IMR-90 (cell line): ENCODE measurements around the gene IL23R. TPM values are rescaled to one million over a fixed set of nuclear protein-coding genes. Genes with fewer than 3 reads are reported as not detected.

Experiments
- ATAC-seq: fragments of 200-7000 bp; cut with Tn5 transposase; 2 replicates; pipeline ENCODE4 v1.9.1; 2020; ENCODE audit warnings: low read depth, mild to moderate bottlenecking, moderate library complexity
- BruUV-seq: library from RNA; stranded (reverse); fragments of 400-500 nt; replicated peaks from 2 replicates; lab custom pipeline; 2021; lab: Mats Ljungman, UMichigan
- CTCF ChIA-PET: fragments of 300-600 bp; formaldehyde crosslinking; extraction: SDS; loops from one replicate; lab custom pipeline; 2021; ENCODE audit warnings: antibody characterized with exemption; lab: Yijun Ruan, JAX
- POLR2A ChIA-PET: fragments of 300-600 bp; sonication (Branson Sonifier 250); formaldehyde crosslinking; loops from one replicate; lab custom pipeline; 2022; ENCODE audit warnings: antibody characterized with exemption; ENCODE audit not compliant: unreplicated experiment; lab: Charles Lee
- DNase-seq: peaks from one replicate; pipeline ENCODE4 v3.0.0; 2013
- H2AFZ ChIP-seq: replicated peaks from 2 replicates; pipeline ENCODE3; 2013; ENCODE audit warnings: low read length, mild to moderate bottlenecking; ENCODE audit not compliant: poor library complexity
- H2AK5ac ChIP-seq: 2 replicates; pipeline ENCODE4 v1.6.1; 2013; ENCODE audit warnings: low read depth, low read length, inconsistent platforms
- H2AK9ac ChIP-seq: replicated peaks from 2 replicates; pipeline ENCODE3; 2013; ENCODE audit warnings: mild to moderate bottlenecking, low read depth, low read length, moderate library complexity; ENCODE audit not compliant: poor library complexity
- H2BK120ac ChIP-seq: 2 replicates; pipeline ENCODE4 v1.6.1; 2013; ENCODE audit warnings: low read depth, low read length, inconsistent platforms
- H2BK15ac ChIP-seq: 3 replicates; pipeline ENCODE4 v1.6.1; 2013; ENCODE audit warnings: low read depth, low read length, inconsistent platforms
- H2BK20ac ChIP-seq: 2 replicates; pipeline ENCODE4 v1.6.1; 2013; ENCODE audit warnings: low read depth, mild to moderate bottlenecking, inconsistent platforms, low read length, moderate library complexity
- H2BK5ac ChIP-seq: 2 replicates; pipeline ENCODE4 v1.6.1; 2013; ENCODE audit warnings: mild to moderate bottlenecking, low read depth, low read length, inconsistent platforms; ENCODE audit not compliant: poor library complexity, severe bottlenecking
- H3K14ac ChIP-seq: replicated peaks from 2 replicates; pipeline ENCODE4 v1.6.1; 2013; ENCODE audit warnings: low read depth, low read length, inconsistent platforms
- H3K18ac ChIP-seq: 2 replicates; pipeline ENCODE4 v1.6.1; 2013; ENCODE audit warnings: low read depth, low read length, control low read depth
- H3K23ac ChIP-seq: 2 replicates; pipeline ENCODE4 v1.6.1; 2013; ENCODE audit warnings: low read depth, low read length, inconsistent platforms
- H3K27ac ChIP-seq: 2 replicates; pipeline ENCODE4 v1.5.1; 2013; ENCODE audit warnings: mild to moderate bottlenecking, control low read depth, low read length; ENCODE audit not compliant: insufficient read depth
- H3K27me3 ChIP-seq: 2 replicates; pipeline ENCODE4 v1.6.1; 2013; ENCODE audit warnings: low read length; ENCODE audit not compliant: control insufficient read depth, insufficient read depth
- H3K36me3 ChIP-seq: 2 replicates; pipeline ENCODE4 v1.6.1; 2013; ENCODE audit warnings: low read length, mixed read lengths; ENCODE audit not compliant: control insufficient read depth, insufficient read depth
- H3K4ac ChIP-seq: 2 replicates; pipeline ENCODE4 v1.6.1; 2013; ENCODE audit warnings: low read depth, low read length, inconsistent platforms
- H3K4me1 ChIP-seq: 2 replicates; pipeline ENCODE4 v1.6.1; 2013; ENCODE audit warnings: low read length, mixed read lengths; ENCODE audit not compliant: control insufficient read depth, insufficient read depth
- H3K4me2 ChIP-seq: 2 replicates; pipeline ENCODE4 v1.6.1; 2013; ENCODE audit warnings: low read depth, mild to moderate bottlenecking, control low read depth, low read length, moderate library complexity
- H3K4me3 ChIP-seq: 2 replicates; pipeline ENCODE4 v1.5.1; 2013; ENCODE audit warnings: low read depth, mild to moderate bottlenecking, control low read depth, low read length, moderate library complexity; ENCODE audit not compliant: insufficient read depth
- H3K56ac ChIP-seq: 2 replicates; pipeline ENCODE4 v1.6.1; 2013; ENCODE audit warnings: low read length, inconsistent platforms; ENCODE audit not compliant: insufficient read depth; ENCODE audit errors: extremely low read depth
- H3K79me1 ChIP-seq, 2 experiments: 2 replicates each; pipeline ENCODE4 v1.6.1; 2013; ENCODE audit warnings: low read length in 2 of 2, inconsistent platforms in 1 of 2, low read depth in 1 of 2
- H3K9ac ChIP-seq: 2 replicates; pipeline ENCODE4 v1.6.1; 2013; ENCODE audit warnings: low read depth, low read length, control low read depth
- H3K9me1 ChIP-seq: 2 replicates; pipeline ENCODE4 v1.6.1; 2013; ENCODE audit warnings: low read length, inconsistent platforms; ENCODE audit not compliant: insufficient read depth
- H3K9me3 ChIP-seq: 2 replicates; pipeline ENCODE4 v1.6.1; 2013; ENCODE audit warnings: low read length; ENCODE audit not compliant: control insufficient read depth, insufficient read depth
- H4K20me1 ChIP-seq: 2 replicates; pipeline ENCODE4 v1.6.1; 2013; ENCODE audit warnings: low read length, inconsistent platforms; ENCODE audit not compliant: insufficient read depth
- H4K5ac ChIP-seq: 2 replicates; pipeline ENCODE4 v1.6.1; 2013; ENCODE audit warnings: mild to moderate bottlenecking, low read depth, low read length, control low read depth
- H4K8ac ChIP-seq, 2 experiments: 2 replicates each; pipeline ENCODE4 v1.6.1; 2013; ENCODE audit warnings: low read depth in 2 of 2, low read length in 2 of 2, control low read depth in 1 of 2, inconsistent platforms in 1 of 2
- H4K91ac ChIP-seq: 2 replicates; pipeline ENCODE4 v1.6.1; 2013; ENCODE audit warnings: low read depth, low read length, inconsistent platforms; ENCODE audit not compliant: insufficient read depth
- MAFK ChIP-seq: IDR thresholded peaks from 2 replicates; pipeline ENCODE4 v1.6.1; 2012; ENCODE audit warnings: low read depth, low read length, improper control_type of control experiment
- MXI1 ChIP-seq: IDR thresholded peaks from 2 replicates; pipeline ENCODE4 v1.6.1; 2012; ENCODE audit warnings: low read depth, mild to moderate bottlenecking, low read length, moderate library complexity, borderline replicate concordance
- POLR2A ChIP-seq: IDR thresholded peaks from 2 replicates; pipeline ENCODE4 v1.6.1; 2012; ENCODE audit warnings: mild to moderate bottlenecking, low read depth, low read length
- WGBS, 2 experiments: methylation state at CpG; one replicate each; pipeline versions ENCODE4 v1.1.5 to v1.1.7; 2013; ENCODE audit warnings: missing lambda C conversion rate in 2 of 2; ENCODE audit not compliant: insufficient read length in 1 of 2; ENCODE audit errors: extremely low coverage in 2 of 2; 5-methylcytosine and 5-hydroxymethylcytosine counted together
- dilution Hi-C: fragments of 300-500 bp; cut with HindIII; formaldehyde crosslinking; loops from one replicate; pipeline ENCODE4 v1.14.3; 2018; ENCODE audit warnings: low sequenced_read_pairs; ENCODE audit not compliant: unreplicated experiment
- in situ Hi-C: fragments of 300-500 bp; cut with MboI; formaldehyde crosslinking; loops from 3 replicates; pipeline ENCODE4 v1.14.3; 2019; ENCODE audit warnings: low sequenced_read_pairs, inconsistent platforms, mixed read lengths
- intact Hi-C: fragments of 100-400 bp; cut with micrococcal nuclease; formaldehyde crosslinking; loops from 2 replicates; pipeline ENCODE4 v1.10.0; 2022
- polyA plus RNA-seq, 3 experiments: library from polyadenylated mRNA; depleted of rRNA; stranded (reverse); fragments of >200 nt; gene quantifications; 2 replicates each; pipeline ENCODE4 v1.2.3, GENCODE V29; 2012; ENCODE audit warnings: low replicate concordance in 1 of 3
- total RNA-seq: library from RNA; depleted of rRNA; stranded (reverse); fragments of >200 nt; gene quantifications from 2 replicates; pipeline ENCODE4 v1.2.3, GENCODE V29; 2012
- TF ChIP-seq, protein P1 (sequence below): fragments of 150-350 bp; IDR thresholded peaks from 2 replicates; pipeline ENCODE4 v1.6.1; 2017; ENCODE audit warnings: mild to moderate bottlenecking, antibody characterized with exemption, low read length, low read depth

Gene IL23R
- total and polyA plus RNA-seq, 2 of the 4 experiments (the other 2 are of a cell fraction) = not detected

DNA sequence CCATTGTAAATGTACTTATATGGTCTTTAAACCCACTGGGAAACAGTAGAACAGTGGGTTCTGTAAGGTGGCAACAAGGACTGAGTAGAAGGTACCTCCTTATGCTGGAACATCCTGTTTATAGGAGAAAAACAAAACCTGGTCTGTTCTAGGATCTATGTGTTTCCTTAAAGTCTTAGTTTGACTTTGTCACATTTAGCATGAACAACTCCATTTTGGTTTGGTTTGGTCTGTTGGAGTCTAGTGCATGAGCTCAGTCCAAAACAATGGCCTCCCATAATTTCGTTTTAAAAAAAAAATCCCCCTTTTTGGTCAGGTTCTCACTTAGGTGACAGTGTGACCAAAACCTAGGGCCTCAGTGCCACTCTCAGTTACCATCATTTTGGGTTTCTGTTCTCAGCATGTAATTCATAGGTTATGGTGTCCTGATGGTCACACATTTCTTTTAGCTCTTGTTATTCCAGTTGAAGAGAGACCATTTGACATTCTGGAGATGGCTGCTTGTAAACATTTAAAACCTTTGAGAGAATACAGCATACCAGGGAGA lies 75.0 kb downstream of the IL23R start:
- ATAC-seq (no peak), DNase-seq (no peak)
- Histone ChIP-seq H4K5ac (no peak overlapping the region), H3K4me1 (no peaks in the 10 kb centered on the region), H2AK9ac (no peak overlapping the region), H3K36me3 (no peaks in the 10 kb centered on the region), H3K9me1 (no peaks in the 10 kb centered on the region), H3K27ac (no peak overlapping the region), H2BK15ac (no peak overlapping the region), H4K20me1 (no peaks in the 10 kb centered on the region), H3K79me1 (no peaks in the 10 kb centered on the region), H3K14ac (no peak overlapping the region), H3K4me2 (no peak overlapping the region), H3K4ac (no peak overlapping the region), H2AK5ac (no peak overlapping the region), H3K4me3 (no peak overlapping the region), H2AFZ (no peak overlapping the region), H2BK20ac (no peak overlapping the region), H3K56ac (no peak overlapping the region), H2BK5ac (no peak overlapping the region), H3K9ac (no peak overlapping the region), H4K91ac (no peak overlapping the region), H2BK120ac (no peak overlapping the region), H3K27me3 (no peaks in the 10 kb centered on the region; the same call in none of the 2 replicates), H3K23ac (no peak overlapping the region), H3K9me3 (no peaks in the 10 kb centered on the region), H4K8ac (no peak overlapping the region), H3K18ac (no peak overlapping the region)
- in situ Hi-C loops (no loop called here), intact Hi-C loops (no loop called here), dilution Hi-C loops (no loop called here)
- BruUV-seq = no TSS peak
- ChIA-PET CTCF (interaction anchor here (1.0 kb wide), 1 partner anchor 260 kb away, joined by 3 read pairs; no protein-coding TSS in a partner anchor), POLR2A (interaction anchor here (0.6 kb wide), 1 partner anchor 499 kb away, joined by 3 read pairs; no protein-coding TSS in a partner anchor)
- TF ChIP-seq MAFK (no peak), POLR2A (no peak), MXI1 (no peak)
- TF ChIP-seq, protein P1, sequence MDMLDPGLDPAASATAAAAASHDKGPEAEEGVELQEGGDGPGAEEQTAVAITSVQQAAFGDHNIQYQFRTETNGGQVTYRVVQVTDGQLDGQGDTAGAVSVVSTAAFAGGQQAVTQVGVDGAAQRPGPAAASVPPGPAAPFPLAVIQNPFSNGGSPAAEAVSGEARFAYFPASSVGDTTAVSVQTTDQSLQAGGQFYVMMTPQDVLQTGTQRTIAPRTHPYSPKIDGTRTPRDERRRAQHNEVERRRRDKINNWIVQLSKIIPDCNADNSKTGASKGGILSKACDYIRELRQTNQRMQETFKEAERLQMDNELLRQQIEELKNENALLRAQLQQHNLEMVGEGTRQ = no peak
- WGBS, 2 experiments = no CpG with 5 or more reads among the region's 1 CpG
